LNCaP clone FGC (cell line): ENCODE measurements around the gene GALNS.
A peak's percentile ranks its signal among the peaks of the same experiment; 100 is the strongest.

ENCODE experiments used
- DNase-seq: peaks from one replicate; pipeline ENCODE4 v3.0.0-alpha.2; 2011; ENCODE audit warnings: low read depth
- H3K4me3 ChIP-seq: 2 replicates; pipeline ENCODE4 v1.5.1; 2011; ENCODE audit warnings: mild to moderate bottlenecking, low read depth, low read length, control low read depth
- CTCF ChIP-seq: IDR thresholded peaks from 2 replicates; pipeline ENCODE4 v1.5.1; 2012; ENCODE audit warnings: mild to moderate bottlenecking; ENCODE audit not compliant: control insufficient read depth, insufficient read depth; ENCODE audit errors: extremely low read depth

The GALNS gene

GRCh38 chr16:88863426-88863825 is 6.7 kb upstream of the GALNS start:
- no peak for TF ChIP-seq CTCF
- H3K4me3 ChIP-seq, result no peak overlapping the region
- no peak for DNase-seq

DNA sequence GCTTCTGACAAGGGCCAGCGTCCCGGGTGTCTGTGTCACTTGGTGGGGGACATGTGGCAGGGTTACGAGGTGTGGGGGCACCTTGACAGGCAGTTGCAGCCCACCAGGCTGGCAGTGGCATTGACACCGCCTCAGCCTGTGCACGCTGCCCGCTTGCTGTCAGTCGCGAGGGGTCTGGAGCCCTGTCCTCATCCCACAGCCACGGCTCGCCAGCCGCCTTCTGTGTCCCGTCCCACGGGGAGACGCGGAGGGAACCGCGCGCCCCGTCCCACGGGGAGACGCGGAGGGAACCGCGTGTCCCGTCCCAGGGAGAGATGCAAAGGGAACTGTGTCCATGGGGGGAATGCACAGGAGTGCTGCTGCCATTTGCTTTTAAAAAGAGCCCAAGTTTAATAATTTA is 6.2 kb upstream of the GALNS start:
- no peak overlapping the region for H3K4me3 ChIP-seq
- no peak for DNase-seq
- no peak for TF ChIP-seq CTCF

GRCh38 chr16:88861359-88861758 is 4.6 kb upstream of the GALNS start:
- TF ChIP-seq CTCF, result no peak
- no peak for DNase-seq
- H3K4me3 ChIP-seq, result no peak overlapping the region

DNA sequence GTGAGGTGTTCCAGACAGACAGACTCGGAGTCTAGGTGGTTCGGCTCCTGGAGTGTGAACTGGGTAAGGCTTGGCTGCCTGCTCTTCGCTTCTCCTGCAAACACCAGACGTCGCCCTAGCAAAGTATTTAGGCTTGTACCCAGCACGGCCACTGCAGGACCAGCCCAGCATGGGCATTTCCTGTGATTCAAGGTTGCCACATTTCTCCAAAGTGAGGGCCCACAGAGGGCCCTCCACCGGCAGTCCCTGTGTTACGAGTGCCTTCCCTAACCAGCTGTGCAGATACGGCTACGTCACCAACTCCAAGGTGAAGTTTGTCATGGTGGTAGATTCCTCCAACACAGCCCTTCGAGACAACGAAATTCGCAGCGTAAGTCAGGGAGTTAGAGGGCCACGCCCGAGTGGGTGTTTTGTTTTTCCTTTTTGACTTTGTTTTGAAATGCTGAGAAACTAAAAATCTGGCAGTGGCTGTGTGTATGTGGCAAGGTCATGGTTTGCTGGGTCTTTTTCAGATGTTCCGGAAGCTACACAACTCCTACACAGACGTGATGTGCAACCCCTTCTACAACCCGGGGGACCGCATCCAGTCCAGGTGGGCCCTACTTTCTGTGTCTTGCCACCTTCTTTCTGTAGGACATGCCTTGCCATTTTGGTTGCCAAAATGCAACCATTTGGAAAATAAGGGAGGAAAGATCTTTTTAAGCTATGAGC is 2.8 kb upstream of the GALNS start:
- no peak for DNase-seq
- TF ChIP-seq CTCF, result no peak
- no peak overlapping the region for H3K4me3 ChIP-seq

GRCh38 chr16:88857728-88858339 is 1.1 kb upstream of the GALNS start:
- peak; percentile 83 for TF ChIP-seq CTCF
- H3K4me3 ChIP-seq, result peak overlapping the region; percentile 82
- DNase-seq, result peak; percentile 21

DNA sequence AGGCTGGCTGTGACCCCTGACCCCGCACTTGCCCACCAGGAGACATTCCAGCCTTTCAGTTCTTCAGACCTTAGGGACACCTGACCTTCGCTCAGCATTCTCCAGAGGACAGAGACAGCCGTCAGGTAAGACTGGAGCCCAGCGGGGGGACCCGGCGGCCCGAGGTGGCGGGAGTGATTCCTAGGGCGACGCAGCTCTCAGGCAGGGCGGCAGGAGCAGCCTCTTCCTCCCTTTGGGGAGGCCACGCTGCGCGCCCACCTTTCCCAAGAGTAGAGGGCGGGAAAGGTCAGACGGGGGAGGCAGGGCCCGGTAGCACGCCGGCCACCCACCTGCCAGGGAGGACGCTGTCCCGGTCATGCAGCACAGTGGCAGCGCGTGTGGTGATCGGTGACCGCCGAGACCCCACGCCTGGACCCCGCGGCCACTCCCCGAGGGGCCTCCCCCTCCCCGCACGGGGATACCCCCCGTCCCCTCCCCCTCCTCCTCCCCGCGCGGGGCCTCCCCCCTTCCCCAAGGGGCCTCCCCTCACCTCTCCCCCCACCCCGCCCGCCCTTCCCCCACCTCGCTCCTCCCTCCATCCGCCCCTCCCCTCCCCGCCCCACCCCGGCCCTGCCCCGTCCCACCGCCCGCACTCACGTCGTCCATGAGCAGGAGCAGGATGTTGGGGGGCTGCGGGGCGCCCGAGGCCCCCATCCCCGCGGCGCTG is 472 bp downstream of the GALNS start:
- peak overlapping the region; percentile 82 for H3K4me3 ChIP-seq
- no peak for TF ChIP-seq CTCF
- DNase-seq, result no peak
